Peyer's patch (tissue), 4 donors: Measurements from ENCODE around the gene NYAP1. TPM values are rescaled to one million over a fixed set of nuclear protein-coding genes. Genes with fewer than 3 reads are reported as not detected.

Experiments used
- DNase-seq, 3 donors: peaks; one replicate each; pipeline ENCODE4 v3.0.0-alpha.2; 2017 to 2019
- H3K27ac ChIP-seq, 4 donors: fragments of 200-600 bp; sonication (generic); one replicate each; pipeline ENCODE4 v1.5.1; 2016 to 2019
- H3K27me3 ChIP-seq, 2 donors: fragments of 200-600 bp; sonication (generic); one replicate each; pipeline ENCODE4 v1.5.1; 2019
- H3K36me3 ChIP-seq, 3 donors: fragments of 200-600 bp; sonication (generic); one replicate each; pipeline ENCODE4 v1.5.1; 2016 to 2019
- H3K4me1 ChIP-seq, 4 donors: fragments of 200-600 bp; sonication (generic); one replicate each; pipeline ENCODE4 v1.5.1; 2016 to 2019
- H3K4me3 ChIP-seq, 4 donors: fragments of 200-600 bp; sonication (generic); 1 replicate in 3 of 4; 2 replicates in 1 of 4; pipeline ENCODE4 v1.5.1; 2016 to 2019; ENCODE audit warnings: mild to moderate bottlenecking in 1 of 4
- H3K9me3 ChIP-seq, 4 donors: fragments of 200-600 bp; sonication (generic); one replicate each; pipeline ENCODE4 v1.5.1; 2016 to 2019; ENCODE audit warnings: mild to moderate bottlenecking in 1 of 4
- POLR2A ChIP-seq, 2 donors: fragments of 450-650 bp; IDR thresholded peaks; one replicate each; pipeline ENCODE4 v1.5.1; 2017; ENCODE audit warnings: antibody characterized with exemption in 2 of 2, mild to moderate bottlenecking in 2 of 2, moderate library complexity in 2 of 2
- total RNA-seq, 4 donors: library from RNA; depleted of rRNA; stranded (reverse); fragments of >200 nt; gene quantifications; one replicate each; pipeline ENCODE4 v1.1.0, GENCODE V29; 2016
- TF ChIP-seq, protein P1 (sequence below), 6 experiments: fragments of 450-650 bp in 4 of 6; fragments of 200-600 bp in 2 of 6; sonication (generic) in 1 of 6; IDR thresholded peaks; one replicate each; pipeline ENCODE4 v1.5.1; 2017 to 2019; ENCODE audit warnings: antibody characterized with exemption in 6 of 6, mild to moderate bottlenecking in 3 of 6, moderate library complexity in 1 of 6

Gene NYAP1
- total RNA-seq, 4 donors from 2014 or later: 0.38 to 2.5 (median 0.40) TPM; not detected in 1

DNA sequence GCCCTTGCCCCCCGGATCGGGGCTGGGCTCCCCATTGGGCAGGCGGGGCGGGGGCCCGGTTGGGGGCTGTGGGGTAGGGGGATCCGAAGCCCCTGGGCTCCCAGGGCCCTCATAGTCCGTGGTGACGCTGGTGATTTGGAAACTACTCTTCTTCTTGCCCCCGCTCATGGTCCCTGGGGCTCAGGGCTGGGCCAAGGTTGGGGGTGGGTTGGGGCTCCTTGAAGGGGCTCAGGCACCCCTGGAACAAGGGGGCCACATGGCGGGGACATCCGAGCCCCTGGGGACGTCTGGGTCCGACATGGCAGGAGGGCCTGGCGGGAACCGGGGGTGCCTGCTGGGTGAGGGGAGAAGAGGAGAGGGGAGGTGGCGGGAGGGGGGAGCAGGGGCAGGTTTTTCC, 5.9 kb upstream of the NYAP1 start:
- no peak for TF ChIP-seq POLR2A (IDR thresholded peaks at IDR 0.05)
- TF ChIP-seq, protein P1, sequence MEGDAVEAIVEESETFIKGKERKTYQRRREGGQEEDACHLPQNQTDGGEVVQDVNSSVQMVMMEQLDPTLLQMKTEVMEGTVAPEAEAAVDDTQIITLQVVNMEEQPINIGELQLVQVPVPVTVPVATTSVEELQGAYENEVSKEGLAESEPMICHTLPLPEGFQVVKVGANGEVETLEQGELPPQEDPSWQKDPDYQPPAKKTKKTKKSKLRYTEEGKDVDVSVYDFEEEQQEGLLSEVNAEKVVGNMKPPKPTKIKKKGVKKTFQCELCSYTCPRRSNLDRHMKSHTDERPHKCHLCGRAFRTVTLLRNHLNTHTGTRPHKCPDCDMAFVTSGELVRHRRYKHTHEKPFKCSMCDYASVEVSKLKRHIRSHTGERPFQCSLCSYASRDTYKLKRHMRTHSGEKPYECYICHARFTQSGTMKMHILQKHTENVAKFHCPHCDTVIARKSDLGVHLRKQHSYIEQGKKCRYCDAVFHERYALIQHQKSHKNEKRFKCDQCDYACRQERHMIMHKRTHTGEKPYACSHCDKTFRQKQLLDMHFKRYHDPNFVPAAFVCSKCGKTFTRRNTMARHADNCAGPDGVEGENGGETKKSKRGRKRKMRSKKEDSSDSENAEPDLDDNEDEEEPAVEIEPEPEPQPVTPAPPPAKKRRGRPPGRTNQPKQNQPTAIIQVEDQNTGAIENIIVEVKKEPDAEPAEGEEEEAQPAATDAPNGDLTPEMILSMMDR (IDR thresholded peaks at IDR 0.05): no peak
- no peak for DNase-seq
- H3K27me3 ChIP-seq: no peaks in the 10 kb centered on the region
- peak overlapping the region; percentile 84 to 98 (median 90) for H3K4me3 ChIP-seq
- peaks cover 0 to 45% (median 25%) of the 10 kb centered on the region in 4 donors for H3K4me1 ChIP-seq
- peak overlapping the region; percentile 56 to 98 (median 87) for H3K27ac ChIP-seq
- no peaks in the 10 kb centered on the region for H3K9me3 ChIP-seq
- H3K36me3 ChIP-seq: peaks cover 0 to 16% (median 0%) of the 10 kb centered on the region in 3 donors

- peak; percentile 91 to 96 (median 96) for DNase-seq
- H3K27ac ChIP-seq: peak within 1 kb of the TSS; percentile 84 to 98 (median 90)
- H3K36me3 ChIP-seq: peaks cover 0 to 4% (median 0%) of the 10 kb centered on the region in 3 donors
- peak within 1 kb of the TSS; percentile 84 to 98 (median 90) for H3K4me3 ChIP-seq
- TF ChIP-seq, protein P1 (IDR thresholded peaks at IDR 0.05): no peak
- TF ChIP-seq POLR2A (IDR thresholded peaks at IDR 0.05): peak; percentile 87 to 91
- H3K9me3 ChIP-seq: no peaks in the 10 kb centered on the region
- H3K27me3 ChIP-seq: no peaks in the 10 kb centered on the region
- peaks cover 0 to 44% (median 26%) of the 10 kb centered on the region in 4 donors for H3K4me1 ChIP-seq
Observed at GRCh38 chr7:100478958-100479660, 4.6 kb upstream of the NYAP1 start, which contains the start of gene TSC22D4. TSC22D4 (minus strand) TSS chr7:100479214; CDS start chr7:100478038, 1,176 bp downstream.

GRCh38 chr7:100481466-100481865, 2.3 kb upstream of the NYAP1 start:
- Histone ChIP-seq H3K27me3 (no peaks in the 10 kb centered on the region), H3K9me3 (no peaks in the 10 kb centered on the region), H3K4me1 (peaks cover 0 to 36% (median 18%) of the 10 kb centered on the region in 4 donors), H3K36me3 (no peaks in the 10 kb centered on the region), H3K27ac (no peak overlapping the region), H3K4me3 (no peak overlapping the region)
- DNase-seq: no peak
- TF ChIP-seq, protein P1 (IDR thresholded peaks at IDR 0.05): no peak
- TF ChIP-seq POLR2A (IDR thresholded peaks at IDR 0.05): no peak

DNA sequence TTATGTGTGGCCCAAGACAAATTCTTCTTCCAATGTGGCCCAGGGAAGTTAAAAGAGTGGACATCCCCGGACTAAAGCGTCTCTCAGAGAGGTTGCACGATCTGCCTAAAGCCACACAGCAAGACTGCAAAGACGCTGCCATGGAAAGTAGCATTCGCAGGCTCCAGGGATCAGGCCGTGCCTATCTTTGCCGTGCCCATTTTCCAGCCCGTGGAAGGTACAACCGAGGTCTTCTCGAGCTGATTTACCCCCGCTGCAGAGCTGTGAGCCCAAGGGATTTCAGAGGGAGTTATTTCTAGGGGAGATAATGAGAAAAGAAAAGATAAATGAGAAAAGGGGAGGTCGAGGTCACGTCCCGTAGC, 1.0 kb upstream of the NYAP1 start:
- H3K4me1 ChIP-seq: peaks cover 0 to 25% (median 8%) of the 10 kb centered on the region in 4 donors
- no peak for DNase-seq
- no peak for TF ChIP-seq POLR2A (IDR thresholded peaks at IDR 0.05)
- TF ChIP-seq, protein P1 (IDR thresholded peaks at IDR 0.05): no peak
- no peaks in the 10 kb centered on the region for H3K9me3 ChIP-seq
- no peaks in the 10 kb centered on the region for H3K27me3 ChIP-seq
- H3K36me3 ChIP-seq: no peaks in the 10 kb centered on the region
- H3K27ac ChIP-seq: peak overlapping the region in 1 of 4 donors; percentile 66
- H3K4me3 ChIP-seq: peak overlapping the region; percentile 42 to 85 (median 71)

DNA sequence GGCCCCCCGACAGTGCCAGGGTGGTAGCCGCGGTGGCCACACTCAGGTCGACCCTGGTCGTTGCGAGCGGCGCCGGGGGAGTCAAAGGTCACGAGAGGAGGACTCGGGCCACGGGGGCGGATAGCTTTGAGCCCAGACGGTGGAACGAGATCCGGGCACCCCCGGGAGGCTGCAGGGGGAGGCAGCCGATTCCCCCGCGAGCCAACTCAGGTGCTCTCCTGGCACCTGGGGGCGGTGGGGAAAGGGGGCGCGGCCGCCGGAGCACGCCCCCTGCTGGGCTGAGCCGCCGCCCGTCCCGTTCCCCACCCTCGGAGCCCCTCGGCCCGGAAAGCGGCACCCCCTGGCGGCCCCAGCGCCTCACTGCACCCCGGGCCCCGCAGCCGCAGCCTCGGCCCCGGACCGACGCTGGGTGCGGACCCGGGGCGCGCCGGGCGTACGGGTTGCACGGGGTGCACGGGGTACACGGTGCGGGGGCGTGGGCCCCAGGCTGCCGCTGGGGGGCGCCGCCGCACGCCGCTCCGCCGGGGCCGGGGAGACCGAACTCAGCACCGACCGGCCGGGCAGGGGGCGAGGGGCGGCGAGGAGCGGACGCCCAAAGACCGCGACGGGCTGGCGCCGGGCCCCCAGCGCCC, 521 bp upstream of the NYAP1 start:
- no peak for TF ChIP-seq POLR2A (IDR thresholded peaks at IDR 0.05)
- TF ChIP-seq, protein P1 (IDR thresholded peaks at IDR 0.05): peak; percentile 91 to 100 (median 99)
- peak overlapping the region in 2 of 4 donors; percentile 52 to 66 for H3K27ac ChIP-seq
- H3K27me3 ChIP-seq: no peaks in the 10 kb centered on the region

More for the DNA sequence above, 521 bp upstream of the NYAP1 start:
- Histone ChIP-seq H3K36me3 (no peaks in the 10 kb centered on the region), H3K4me3 (peak overlapping the region; percentile 42 to 85 (median 71)), H3K4me1 (peaks cover 0 to 25% (median 8%) of the 10 kb centered on the region in 4 donors), H3K9me3 (no peaks in the 10 kb centered on the region)
- peak; percentile 64 to 85 (median 82) for DNase-seq
